Measurements from ENCODE around the gene SERPIND1. TPM values are rescaled to one million over a fixed set of nuclear protein-coding genes. Genes with fewer than 3 reads are reported as not detected.

The SERPIND1 gene
- total RNA-seq, 2 donors from 2014 or later: 1.5 to 4.1 TPM

- no peaks in the 10 kb centered on the region for H3K4me1 ChIP-seq
- no peak for TF ChIP-seq CTCF (IDR thresholded peaks at IDR 0.05)
- no peak overlapping the region for H3K27ac ChIP-seq
- no peaks in the 10 kb centered on the region for H3K27me3 ChIP-seq
- no peak for DNase-seq (ENCODE audit: low spot score)
- no peak overlapping the region for H3K4me3 ChIP-seq
- H3K9me3 ChIP-seq: no peaks in the 10 kb centered on the region
- H3K36me3 ChIP-seq: peaks cover 33% of the 10 kb centered on the region
Measured at GRCh38 chr22:20829491-20830134, 55.7 kb downstream of the SERPIND1 start.

- Histone ChIP-seq H3K4me1 (no peaks in the 10 kb centered on the region), H3K4me3 (no peak overlapping the region), H3K27ac (no peak overlapping the region), H3K27me3 (no peaks in the 10 kb centered on the region), H3K9me3 (no peaks in the 10 kb centered on the region), H3K36me3 (peaks cover 33% of the 10 kb centered on the region)
- no peak for DNase-seq (ENCODE audit: low spot score)
- no peak for TF ChIP-seq CTCF (IDR thresholded peaks at IDR 0.05)
Measured at GRCh38 chr22:20833225-20833665, 59.3 kb downstream of the SERPIND1 start.

- Histone ChIP-seq H3K4me1 (no peaks in the 10 kb centered on the region), H3K27me3 (no peaks in the 10 kb centered on the region), H3K36me3 (peaks cover 33% of the 10 kb centered on the region), H3K9me3 (no peaks in the 10 kb centered on the region), H3K27ac (no peak overlapping the region), H3K4me3 (no peak overlapping the region)
- TF ChIP-seq CTCF (IDR thresholded peaks at IDR 0.05): no peak
- DNase-seq (ENCODE audit: low spot score): no peak
Measured at GRCh38 chr22:20834206-20834605, 60.3 kb downstream of the SERPIND1 start.

- Histone ChIP-seq H3K27me3 (no peaks in the 10 kb centered on the region), H3K4me3 (no peak overlapping the region), H3K9me3 (no peaks in the 10 kb centered on the region), H3K27ac (no peak overlapping the region), H3K36me3 (peaks cover 33% of the 10 kb centered on the region), H3K4me1 (no peaks in the 10 kb centered on the region)
- no peak for TF ChIP-seq CTCF (IDR thresholded peaks at IDR 0.05)
- no peak for DNase-seq (ENCODE audit: low spot score)
Measured at GRCh38 chr22:20834725-20835124, 60.8 kb downstream of the SERPIND1 start.

Other genes with a start within 250 kb of the SERPIND1 start
- 10 to 100 TPM; 46.7 to 55.1 TPM for gene PI4KA, start 84.7 kb downstream of the SERPIND1 start, total RNA-seq
- gene SNAP29, start 84.9 kb downstream of the SERPIND1 start, total RNA-seq: 10 to 100 TPM; 20.8 to 26.0 TPM
- gene CRKL, start 143.3 kb downstream of the SERPIND1 start, total RNA-seq: 10 to 100 TPM; 46.7 to 53.7 TPM
- 1 to 10 TPM in 1 of 2 donors, under 1 TPM in 1; 0.75 to 1.0 TPM for gene AIFM3, start 193.1 kb downstream of the SERPIND1 start, total RNA-seq
- gene LZTR1, start 208.2 kb downstream of the SERPIND1 start, total RNA-seq: 10 to 100 TPM; 20.7 to 24.7 TPM
- 10 to 100 TPM; 39.8 to 51.1 TPM for gene THAP7, start 228.0 kb downstream of the SERPIND1 start, total RNA-seq
- 1 to 10 TPM; 1.0 to 5.4 TPM for gene P2RX6, start 241.1 kb downstream of the SERPIND1 start, total RNA-seq

Measured in right atrium auricular region (tissue), 2 donors.